T-helper 1 cell treated with Interleukin-12 subunit alpha and Interleukin-12 subunit beta and Interleukin-4 antibody, amounts not matched to agents 30 μg/mL and 1 μg/mL, for 36 hours (primary cell): ENCODE measurements around the gene BASP1.
"Not testable (repeated sequence)": the region's sequence is repeated elsewhere in the genome, so short reads cannot be mapped to it uniquely, and the experiment has no call there.

Experiments used
- H3K27ac Mint-ChIP-seq: one replicate; pipeline ENCODE4 v1.8.0; 2021; ENCODE audit warnings: mild to moderate bottlenecking, mixed read lengths
- H3K27me3 Mint-ChIP-seq: one replicate; pipeline ENCODE4 v1.8.0; 2021; ENCODE audit warnings: low read depth, mixed read lengths
- H3K36me3 Mint-ChIP-seq: one replicate; pipeline ENCODE4 v1.8.0; 2021; ENCODE audit warnings: low read depth, mixed read lengths
- H3K4me1 Mint-ChIP-seq: one replicate; pipeline ENCODE4 v1.8.0; 2021; ENCODE audit warnings: low read depth, mixed read lengths
- H3K4me3 Mint-ChIP-seq: one replicate; pipeline ENCODE4 v1.8.0; 2021; ENCODE audit warnings: mild to moderate bottlenecking, moderate library complexity, mixed read lengths
- H3K9me3 Mint-ChIP-seq: one replicate; pipeline ENCODE4 v1.8.0; 2021; ENCODE audit warnings: mixed read lengths

The BASP1 gene

GRCh38 chr5:17315710-17316221, 98.3 kb downstream of the BASP1 start:
- peaks cover 21% of the 10 kb centered on the region for H3K9me3 Mint-ChIP-seq
- no peak overlapping the region for H3K4me3 Mint-ChIP-seq
- H3K36me3 Mint-ChIP-seq: no peaks in the 10 kb centered on the region
- H3K27ac Mint-ChIP-seq: no peak overlapping the region
- no peaks in the 10 kb centered on the region for H3K4me1 Mint-ChIP-seq
- no peaks in the 10 kb centered on the region for H3K27me3 Mint-ChIP-seq

DNA sequence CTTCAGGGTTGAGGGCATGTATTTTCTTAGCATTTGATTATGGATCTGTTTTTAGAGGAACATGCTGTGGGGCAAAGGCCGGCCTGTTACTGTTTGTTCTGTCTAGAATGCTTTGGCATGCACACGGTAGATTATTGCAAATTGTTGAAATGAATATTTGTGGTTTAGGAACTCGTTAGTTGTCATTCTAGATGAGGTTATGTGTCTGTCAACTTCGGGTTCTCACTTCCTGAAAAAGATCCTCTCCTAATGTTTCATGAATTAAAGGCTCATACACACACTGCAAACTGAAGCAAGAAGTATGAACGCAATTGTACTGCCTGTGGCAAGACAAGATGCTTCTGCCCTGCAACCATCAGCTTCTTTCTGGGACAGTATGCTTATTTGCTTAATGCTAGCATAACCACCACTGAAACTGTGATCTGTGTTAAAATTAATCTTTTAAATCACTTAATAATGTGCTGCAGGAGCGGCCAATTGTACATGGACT, 99.6 kb downstream of the BASP1 start:
- Mint-ChIP-seq H3K27me3 (no peaks in the 10 kb centered on the region), H3K27ac (no peak overlapping the region), H3K9me3 (peaks cover 21% of the 10 kb centered on the region), H3K4me3 (no peak overlapping the region), H3K36me3 (no peaks in the 10 kb centered on the region), H3K4me1 (no peaks in the 10 kb centered on the region)

GRCh38 chr5:17317473-17317872, 100.0 kb downstream of the BASP1 start:
- no peak overlapping the region for H3K27ac Mint-ChIP-seq

GRCh38 chr5:17319095-17319494, 101.7 kb downstream of the BASP1 start:
- H3K27me3 Mint-ChIP-seq, H3K4me3 Mint-ChIP-seq, H3K27ac Mint-ChIP-seq, H3K4me1 Mint-ChIP-seq, H3K36me3 Mint-ChIP-seq: not testable (repeated sequence)
- H3K9me3 Mint-ChIP-seq: peaks cover 24% of the 10 kb centered on the region

More at GRCh38 chr5:17317473-17317872, 100.0 kb downstream of the BASP1 start:
- H3K27me3 Mint-ChIP-seq: no peaks in the 10 kb centered on the region
- no peaks in the 10 kb centered on the region for H3K36me3 Mint-ChIP-seq
- peaks cover 21% of the 10 kb centered on the region for H3K9me3 Mint-ChIP-seq
- no peak overlapping the region for H3K4me3 Mint-ChIP-seq
- no peaks in the 10 kb centered on the region for H3K4me1 Mint-ChIP-seq

- H3K4me3 Mint-ChIP-seq: no peak overlapping the region
- no peaks in the 10 kb centered on the region for H3K27me3 Mint-ChIP-seq
- H3K36me3 Mint-ChIP-seq: no peaks in the 10 kb centered on the region
- no peak overlapping the region for H3K27ac Mint-ChIP-seq
- no peaks in the 10 kb centered on the region for H3K4me1 Mint-ChIP-seq
- peaks cover 12% of the 10 kb centered on the region for H3K9me3 Mint-ChIP-seq
Observed at GRCh38 chr5:17325770-17326599, 108.6 kb downstream of the BASP1 start.
